Non-pigmented ciliary epithelial cell (primary cell): Measurements from ENCODE around the gene ITGB2.

Source experiments
- DNase-seq: peaks from one replicate; pipeline ENCODE4 v3.0.0-alpha.2; 2010; ENCODE audit warnings: low read depth

ITGB2 gene

DNA sequence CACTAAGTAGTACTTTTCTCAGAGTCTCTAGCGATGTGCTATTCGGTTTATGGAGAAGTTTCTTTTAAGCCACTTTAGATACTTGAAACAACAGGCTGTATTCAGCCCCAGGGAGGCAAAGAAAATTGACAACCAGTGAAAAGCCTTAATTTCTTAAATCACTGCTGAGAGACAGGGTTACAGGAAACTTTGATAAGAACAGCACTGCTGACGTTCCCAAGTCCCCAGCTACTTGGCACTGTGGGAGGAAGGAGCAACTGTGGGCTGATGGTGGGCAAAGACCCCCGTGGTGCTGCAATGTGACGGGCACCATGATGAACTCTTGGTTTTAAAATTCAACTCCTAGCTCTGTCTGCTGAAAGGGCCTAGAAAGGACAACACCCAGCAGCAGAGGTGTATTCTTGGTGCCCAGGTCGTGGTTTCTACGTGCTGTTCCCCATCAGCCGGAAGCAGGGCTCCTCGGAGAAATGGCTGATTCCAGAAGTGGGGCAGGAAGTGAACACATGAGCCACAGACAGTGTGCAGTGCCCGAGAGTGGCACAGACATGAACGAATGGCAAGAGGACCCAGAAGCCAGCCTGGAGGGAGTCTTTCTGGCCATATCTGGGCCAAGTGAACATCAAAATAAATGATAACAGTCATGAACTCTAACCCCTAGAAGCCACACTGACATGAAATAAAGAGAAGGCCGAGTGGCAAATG lies 52.5 kb downstream of the ITGB2 start:
- no peak for DNase-seq

DNA sequence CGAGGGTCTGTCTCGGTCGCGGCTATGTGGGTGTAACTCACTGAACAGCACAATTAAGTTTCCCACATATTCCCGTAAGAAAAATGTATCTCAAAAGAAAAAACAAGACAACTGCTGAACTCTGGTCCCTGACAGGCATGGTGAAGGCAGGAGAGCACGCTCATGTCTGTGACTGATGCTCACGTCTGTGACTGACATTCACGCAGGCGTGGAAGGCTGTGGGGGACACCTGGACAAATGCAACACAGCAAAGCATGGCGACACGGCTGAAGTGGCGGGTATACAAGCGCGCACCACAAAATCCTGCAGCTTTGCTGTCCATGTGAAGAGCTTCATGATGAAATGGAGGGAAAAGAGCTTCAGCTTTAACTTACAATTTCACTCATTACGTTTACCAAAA lies 53.2 kb downstream of the ITGB2 start:
- DNase-seq: no peak

DNA sequence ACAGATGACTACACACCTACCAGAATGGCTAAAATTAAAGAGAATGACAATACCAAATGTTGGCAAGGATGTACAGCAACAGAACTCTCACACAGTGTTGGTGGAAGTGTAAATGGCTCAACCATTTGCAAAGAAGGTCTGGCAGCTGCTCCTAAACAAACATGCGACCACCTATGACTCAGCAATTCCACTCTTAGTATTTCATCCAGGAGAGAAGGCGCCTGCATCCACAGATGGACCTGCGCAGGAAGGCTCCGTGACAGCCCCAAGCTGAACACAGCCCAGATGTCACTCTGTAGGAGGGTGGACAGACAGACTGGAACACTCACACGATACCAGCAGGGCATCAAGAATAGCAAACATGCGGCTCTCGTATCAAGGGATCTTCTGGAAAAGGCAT lies 53.9 kb downstream of the ITGB2 start:
- DNase-seq: no peak

DNA sequence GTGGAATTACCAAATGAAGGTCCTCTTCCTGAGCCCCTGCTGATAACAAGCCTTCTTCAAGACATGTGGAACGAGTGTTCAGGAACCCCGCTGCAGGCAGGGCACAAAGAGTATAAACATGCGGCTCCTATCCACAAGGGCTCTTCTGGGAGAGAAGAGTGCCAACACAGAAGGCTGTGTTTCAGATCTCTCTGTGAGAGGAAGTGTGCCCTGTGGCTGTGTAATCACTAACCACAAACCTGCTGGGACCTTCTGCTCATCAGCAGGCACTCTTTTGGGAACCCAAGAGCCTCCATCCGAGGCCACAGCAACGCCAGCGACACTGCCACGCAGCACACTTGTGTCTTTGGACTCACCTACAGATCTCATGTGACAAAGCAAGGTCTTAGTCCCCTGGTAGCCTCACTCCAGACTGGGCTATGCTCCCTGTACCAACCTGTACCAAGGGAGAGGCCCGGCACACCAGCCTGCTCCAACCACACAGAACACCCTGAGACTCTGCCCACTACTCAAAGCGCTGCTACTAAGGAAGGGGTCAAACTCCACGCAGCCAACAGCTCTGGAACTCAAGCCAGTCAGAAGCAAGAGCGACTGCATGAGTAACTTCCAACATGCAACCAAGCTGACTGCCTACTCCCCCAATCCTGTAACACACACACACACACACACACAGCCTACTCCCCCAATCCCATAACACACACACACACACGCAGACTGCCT lies 55.0 kb downstream of the ITGB2 start:
- DNase-seq: no peak

DNA sequence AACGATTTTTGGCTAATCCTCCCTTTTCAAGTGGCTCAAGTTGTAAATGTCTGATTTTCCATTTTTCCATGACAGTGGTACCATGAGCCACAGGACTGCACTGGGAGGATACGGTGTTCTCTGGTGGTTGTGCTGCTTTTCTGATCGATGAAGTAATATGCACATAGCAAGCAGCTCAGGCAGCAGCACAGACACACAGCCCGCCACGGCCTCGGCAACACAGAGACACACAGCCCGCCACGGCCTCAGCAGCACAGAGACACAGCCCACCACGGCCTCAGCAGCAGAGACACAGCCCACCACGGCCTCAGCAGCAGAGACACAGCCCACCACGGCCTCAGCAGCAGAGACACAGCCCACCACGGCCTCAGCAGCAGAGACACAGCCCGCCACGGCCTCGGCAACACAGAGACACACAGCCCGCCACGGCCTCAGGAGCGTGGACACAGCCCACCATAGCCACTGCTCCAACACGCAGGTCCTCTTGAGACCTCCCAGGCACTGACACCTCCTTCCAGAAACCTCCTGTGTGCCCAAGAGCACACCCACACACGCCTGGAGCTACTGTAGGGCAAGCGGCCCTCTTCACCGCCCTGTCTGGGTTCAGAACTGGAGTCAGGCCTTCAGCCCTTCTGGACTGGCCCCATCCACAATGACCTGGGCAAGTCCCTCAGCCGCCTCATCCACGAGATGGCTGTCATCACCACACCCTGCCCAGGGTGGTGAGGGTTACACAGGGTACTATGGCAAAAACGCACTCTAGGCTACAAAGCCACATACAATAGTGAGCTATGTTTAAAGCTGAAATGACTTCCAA lies 57.6 kb downstream of the ITGB2 start:
- DNase-seq: no peak

DNA sequence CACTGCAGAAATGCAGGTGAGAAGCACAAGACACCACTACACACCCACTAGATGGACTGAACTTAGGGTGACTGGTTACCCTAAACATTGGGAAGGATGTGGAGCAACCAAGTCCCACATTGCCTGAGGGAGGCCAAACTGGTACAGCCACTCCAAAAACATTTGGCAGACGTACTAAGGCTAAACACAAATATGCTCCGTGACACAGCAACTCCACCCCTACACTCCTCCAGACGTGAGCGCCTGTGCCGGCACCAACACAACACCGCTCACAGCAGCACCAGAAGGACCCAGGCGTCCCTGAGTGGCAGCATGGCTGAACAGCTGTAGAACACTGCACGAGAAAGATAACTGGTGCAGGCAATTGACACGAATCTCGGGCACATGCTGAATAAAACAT lies 61.9 kb downstream of the ITGB2 start:
- no peak for DNase-seq

DNA sequence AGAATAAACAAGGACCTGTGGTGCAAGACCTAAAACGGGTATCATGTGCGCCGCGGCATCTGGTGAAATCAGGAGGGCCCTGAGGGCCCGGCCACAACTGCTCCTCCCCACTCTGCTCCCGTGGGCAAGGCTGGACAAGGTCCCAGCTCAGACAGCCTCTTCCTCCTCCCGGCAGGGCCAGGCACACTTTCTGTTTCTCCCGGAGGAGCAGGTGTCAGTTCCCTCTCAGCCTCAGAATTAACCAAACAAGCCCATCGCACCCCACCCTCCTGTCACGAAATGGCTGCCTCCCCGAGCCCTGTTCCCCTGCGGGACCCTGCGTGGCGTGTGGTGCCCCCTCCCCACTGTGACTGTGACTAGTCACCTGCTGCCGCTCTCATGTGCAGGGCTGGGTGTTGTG lies 62.4 kb downstream of the ITGB2 start:
- DNase-seq: no peak

DNA sequence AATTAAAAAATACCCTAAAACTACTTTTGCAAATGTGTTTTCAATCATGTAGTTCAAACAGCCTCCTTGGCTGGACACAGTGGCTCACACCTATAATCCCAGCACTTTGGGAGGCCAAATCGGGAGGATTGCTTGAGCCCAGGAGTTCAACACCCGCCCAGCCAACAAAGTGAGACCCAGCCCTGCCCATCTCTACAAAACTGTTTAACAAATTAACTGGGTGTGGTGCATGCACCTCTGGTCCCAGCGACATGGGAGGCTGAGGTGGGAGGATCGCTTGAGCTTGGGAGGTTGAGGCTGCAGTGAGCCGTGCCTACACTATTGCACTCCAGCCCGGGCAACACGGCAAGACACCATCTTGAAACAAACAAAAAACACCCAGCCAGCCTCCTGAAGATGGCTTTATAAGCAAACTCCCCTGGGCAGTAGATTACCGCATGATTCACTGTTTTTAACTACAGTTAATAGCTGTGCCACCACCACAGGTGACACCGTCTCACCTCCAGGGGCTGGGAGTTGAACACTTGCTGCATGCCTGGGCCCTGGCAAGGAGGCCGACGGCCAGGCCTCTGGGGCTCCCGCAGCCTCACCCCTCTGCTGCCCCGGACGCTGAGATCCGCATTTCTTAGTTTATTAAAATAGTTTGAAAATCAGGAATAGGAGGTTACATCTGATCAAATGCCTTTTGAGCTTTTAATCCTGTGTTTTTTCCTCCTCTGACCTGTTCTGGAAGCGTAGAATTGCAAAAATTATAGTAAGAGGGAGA lies 63.4 kb downstream of the ITGB2 start:
- no peak for DNase-seq

DNA sequence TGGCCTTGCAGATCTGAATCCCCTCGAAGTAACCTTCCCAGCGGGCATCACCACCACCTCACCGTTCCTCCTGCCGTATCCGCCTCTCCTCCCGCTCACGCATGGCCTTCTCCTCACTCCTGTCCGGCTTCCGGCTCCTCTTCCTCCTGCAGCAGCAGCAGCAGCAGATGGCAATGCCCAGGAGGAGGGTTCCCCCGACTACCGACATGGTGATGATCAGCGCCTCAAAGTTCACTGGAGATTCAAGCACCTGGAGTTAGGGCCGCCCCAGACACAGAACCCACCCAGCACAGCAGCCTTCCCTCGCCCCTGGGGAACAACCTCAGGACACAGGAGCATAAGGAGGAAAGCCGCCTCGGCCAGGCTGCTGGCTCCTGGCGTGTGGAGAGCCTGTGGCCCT lies 64.6 kb downstream of the ITGB2 start:
- DNase-seq: no peak

DNA sequence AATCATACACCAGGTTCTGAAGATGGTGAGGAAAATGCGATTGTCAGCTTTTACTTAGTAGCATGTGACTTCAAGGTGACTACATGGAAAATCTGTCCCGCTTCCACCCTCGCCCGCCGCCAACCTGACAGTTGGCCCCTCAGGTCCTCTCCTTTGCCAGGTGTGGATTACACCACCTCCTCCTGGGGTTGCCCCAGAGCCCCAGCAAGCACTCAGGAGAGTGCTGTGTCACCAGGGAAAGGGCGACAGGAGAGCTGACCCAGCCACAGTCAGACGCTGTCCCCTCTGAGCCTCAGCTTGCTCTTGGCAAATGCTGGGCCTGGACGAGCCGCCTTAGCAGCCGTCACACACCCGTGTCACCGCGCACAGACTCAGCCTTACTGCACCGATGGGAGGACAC lies 65.1 kb downstream of the ITGB2 start:
- DNase-seq: no peak

DNA sequence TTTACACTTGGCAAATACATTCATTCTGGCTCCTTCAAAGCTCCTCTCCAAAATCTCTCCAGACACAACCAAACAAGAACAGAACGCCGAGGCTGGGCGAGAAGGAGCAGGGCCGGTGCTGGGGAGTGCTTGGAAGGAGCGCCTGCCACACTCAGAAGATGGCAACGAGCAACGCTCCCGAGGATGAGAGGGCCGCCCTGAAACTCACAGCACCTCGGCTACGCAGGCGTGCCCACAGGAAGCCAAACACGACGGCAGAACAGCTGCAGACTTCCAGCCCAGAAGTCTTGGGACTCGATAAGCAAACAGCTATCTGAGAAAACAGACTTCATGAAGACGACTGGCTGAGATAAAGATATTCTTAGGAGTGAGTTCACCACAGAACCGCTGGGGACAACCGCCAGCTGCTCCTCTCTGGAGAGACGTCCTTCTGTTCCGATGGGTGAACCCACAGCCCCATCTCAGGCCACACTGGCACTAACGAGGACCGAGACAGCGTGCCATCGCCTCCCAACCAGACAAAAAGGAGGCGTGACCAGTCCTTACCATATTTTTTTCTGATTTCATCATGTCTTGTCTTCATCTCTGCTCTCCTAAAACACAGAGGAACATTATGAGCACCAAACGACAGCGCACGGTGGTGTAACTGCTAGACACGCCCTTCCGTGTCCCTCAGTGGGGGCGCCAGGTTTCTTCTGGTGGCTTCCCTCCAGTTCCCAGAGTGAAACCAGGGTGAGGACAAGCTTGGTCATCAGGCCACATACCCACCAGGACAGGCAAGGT lies 65.8 kb downstream of the ITGB2 start:
- no peak for DNase-seq

DNA sequence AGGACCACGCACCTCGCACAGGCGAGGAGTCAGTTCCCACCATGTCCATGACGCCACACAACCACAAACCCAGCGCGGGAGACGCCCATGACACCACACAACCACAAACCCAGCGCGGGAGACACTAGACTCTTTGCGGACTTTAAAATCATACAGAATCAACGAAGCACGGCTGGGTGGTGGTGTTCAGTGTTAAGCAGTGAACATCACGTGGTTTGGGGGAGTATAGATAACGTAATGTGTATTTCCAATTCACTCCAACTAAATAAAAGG lies 66.4 kb downstream of the ITGB2 start:
- no peak for DNase-seq

DNA sequence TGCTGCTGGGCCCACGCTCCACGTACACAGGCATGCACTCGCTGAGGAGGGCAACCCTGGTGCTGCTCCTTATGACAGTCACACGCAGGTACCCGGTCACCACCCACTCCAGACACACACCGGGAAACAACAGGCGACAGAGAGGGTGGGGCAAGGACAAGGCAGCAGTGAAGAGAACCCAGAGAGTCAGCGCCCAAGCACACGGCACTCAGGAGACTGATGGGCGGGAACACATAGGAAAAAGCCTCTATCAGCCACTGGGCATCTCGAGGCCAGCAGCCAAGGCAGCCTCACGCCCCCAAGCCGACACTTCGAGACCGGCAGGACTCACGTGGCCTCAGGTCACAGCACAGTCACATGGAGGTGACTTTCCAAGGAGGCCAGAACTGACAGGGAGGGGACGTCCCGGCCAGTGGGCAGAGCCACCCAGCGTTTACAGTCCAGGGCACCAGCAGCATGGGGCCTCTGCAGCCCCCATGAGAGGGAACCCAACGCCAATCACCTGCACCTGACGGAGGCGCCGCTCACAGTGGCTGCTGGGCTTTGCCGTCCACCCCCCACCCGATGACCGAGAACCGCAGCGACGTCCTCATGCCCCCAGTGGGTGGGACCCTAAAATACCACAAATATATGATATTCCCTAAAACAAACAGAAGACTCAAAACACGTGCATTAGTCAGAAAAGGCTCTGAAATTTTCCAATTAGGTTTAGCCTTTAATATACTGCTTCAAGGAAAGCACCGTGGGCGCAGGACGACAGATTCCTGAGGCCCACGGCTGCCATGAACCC lies 66.9 kb downstream of the ITGB2 start:
- DNase-seq: no peak

DNA sequence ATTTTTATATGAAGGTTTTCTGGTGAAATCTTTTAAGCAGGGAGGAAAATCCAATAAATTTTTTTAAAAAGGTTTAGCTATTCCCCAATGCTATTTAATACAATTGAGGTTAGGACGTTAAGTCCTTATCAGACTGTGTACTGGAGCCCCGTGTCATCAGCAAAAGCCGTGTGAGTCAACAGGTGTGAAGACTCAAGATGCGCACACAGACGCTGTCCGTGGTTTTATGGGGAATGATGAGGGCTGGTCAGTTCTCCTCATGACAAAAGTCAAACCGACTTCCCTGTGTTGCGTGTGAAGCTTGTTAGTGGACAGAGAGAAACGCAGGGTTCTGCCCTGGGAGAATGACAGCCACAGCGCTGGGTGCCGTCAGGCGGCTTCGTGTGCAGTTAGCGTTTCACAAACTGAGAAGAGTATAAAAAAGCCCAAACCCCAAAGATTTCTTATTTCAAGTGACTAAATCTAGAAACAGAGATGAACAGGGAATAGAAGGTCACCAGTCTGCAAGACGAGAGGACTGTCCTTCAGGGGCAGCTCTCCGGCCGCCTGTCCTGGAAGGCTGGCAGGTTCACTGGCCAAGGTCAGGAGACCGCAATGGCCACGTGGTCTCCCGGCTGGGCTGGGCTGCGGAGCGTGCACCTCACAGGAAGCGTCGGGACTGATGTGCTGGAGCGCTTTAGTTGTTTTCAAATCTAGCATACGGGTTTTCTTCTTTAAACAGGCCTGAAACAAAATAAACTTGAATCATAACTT lies 69.6 kb downstream of the ITGB2 start:
- DNase-seq: no peak

DNA sequence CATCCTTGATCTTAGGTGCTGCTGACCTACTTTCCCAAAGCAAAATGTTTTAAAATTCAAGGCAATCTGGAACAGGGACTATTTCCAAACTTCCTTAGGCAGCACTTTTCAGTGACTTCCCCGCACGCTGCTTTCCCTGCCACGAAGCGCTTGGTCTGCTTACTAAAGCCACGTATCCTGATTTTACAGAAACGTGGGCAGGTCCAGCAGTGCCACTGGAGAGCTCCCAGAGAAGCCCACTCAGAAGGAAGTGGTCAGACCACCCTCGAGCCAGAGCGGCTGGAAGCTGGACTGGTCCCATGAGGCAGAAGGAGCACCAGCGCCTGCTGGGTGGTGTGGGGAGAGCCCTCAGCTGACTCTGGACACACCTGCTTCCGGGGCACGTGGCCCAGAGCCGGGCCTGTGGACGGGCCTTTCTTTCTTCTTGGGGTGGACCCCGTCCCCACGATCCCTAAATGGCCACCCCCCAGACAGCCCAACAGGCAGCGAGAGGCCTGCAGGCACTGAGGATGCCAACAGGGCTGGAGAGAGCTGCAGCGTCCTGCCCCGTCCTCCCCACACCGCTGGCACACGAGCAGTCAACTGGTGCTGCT lies 70.4 kb downstream of the ITGB2 start:
- no peak for DNase-seq

DNA sequence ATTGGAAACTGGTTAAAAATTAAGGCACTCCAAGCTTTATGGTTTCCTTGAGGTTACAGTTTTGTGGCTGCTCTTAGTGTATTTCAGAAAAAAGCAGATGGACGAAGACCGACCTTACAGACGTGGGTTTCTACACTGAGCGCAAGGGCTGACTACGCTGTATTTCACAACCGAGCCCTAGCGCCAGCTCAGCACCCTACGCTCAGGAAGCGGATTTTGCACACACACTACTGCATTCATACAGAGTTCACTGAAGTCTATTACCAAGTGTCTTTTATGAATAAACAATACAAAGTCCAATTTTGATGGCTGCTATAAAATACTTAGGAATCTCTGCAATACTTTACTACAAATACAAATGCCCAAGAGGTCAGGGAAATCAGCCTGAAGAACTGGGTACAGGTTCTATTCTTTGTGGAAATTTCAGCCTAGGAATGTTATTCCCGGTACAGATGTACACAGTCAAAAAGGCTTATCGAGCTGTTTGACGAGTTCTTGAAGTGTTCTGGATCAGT lies 71.0 kb downstream of the ITGB2 start:
- DNase-seq: no peak

DNA sequence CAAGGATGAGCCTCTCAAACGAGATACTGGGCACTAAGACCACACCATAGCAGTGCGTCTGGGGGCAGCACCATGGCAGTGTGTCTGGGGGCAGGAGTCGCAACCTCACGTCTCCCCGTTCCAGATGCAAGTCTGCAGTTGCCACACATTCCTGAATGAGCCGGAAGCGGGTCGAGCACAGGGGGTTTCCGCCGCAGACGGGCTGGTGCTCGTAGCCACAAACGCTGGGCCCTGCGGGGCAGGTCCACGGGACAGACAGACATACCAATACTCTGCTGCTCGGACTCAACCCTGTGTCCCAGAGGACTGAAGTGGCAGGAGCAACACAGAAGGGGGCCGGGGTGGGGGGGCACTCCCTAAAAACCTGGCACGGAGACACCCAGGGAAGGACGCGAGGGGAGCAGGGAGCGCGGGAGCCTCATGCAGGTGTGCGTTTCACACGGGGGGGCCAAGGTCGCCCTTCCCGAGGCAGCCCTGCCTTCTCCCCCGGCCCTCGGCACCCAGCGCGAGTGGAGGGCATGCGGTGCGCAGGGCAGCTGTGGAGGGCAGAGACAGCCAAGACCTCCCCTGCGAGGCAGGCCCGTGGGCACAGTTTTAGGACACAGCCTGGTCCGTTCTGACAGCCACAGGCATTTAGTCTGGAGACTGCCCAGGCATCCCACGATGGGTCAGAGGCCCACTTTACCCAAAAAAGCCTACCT lies 71.7 kb downstream of the ITGB2 start:
- DNase-seq: no peak

DNA sequence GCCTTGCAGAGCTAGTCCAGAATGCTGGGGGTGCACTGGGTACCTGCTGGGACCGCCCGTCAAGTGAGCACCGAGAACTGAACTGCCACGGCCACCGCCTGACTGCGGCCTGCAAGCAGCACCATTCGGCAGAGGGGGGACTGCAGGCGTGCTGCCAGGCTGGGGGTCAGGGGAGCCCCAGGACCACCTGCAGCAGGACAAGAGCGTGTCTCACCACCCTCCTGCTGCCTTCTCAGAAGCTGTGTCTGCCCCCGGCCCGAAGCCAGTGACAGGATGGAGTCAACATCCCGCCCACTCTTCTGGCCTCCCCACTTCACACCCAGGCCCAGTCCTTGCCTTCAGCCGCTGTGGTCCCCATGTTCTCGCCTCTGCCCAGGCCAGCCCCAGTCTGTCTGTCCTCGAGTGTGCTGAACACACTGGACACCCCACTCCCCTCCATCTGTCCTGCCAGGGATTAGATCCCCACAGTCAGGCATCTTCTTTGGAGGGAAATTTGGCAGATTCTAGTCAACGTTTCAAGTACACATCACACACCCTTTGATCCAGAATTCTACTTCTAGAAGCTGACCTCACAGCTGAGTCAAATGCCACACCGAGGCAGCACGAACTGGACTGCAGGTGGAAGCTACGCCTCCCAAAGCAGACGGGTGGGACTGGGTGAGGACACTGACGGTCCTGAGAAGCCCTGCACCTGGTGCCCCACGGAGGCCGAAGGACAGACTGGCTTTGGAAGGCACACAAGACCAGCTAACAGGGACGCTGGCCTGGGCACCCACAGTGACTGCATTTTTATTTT lies 73.2 kb downstream of the ITGB2 start:
- no peak for DNase-seq
